Stimulated activated CD8-positive, alpha-beta memory T cell treated with anti-CD3 and anti-CD28 coated beads, Interleukin-7, amount 100 ng/mL, for 48 hours (primary cell): ENCODE data around the gene LRRN2.
"Not testable (repeated sequence)": the region's sequence is repeated elsewhere in the genome, so short reads cannot be mapped to it uniquely, and the experiment has no call there.

Experiments used
- DNase-seq, 2 donors: peaks; one replicate each; pipeline ENCODE4 v3.0.0-alpha.2; 2020; ENCODE audit warnings: low read depth in 1 of 2; ENCODE audit errors: extremely low read depth in 1 of 2

LRRN2 gene

DNA sequence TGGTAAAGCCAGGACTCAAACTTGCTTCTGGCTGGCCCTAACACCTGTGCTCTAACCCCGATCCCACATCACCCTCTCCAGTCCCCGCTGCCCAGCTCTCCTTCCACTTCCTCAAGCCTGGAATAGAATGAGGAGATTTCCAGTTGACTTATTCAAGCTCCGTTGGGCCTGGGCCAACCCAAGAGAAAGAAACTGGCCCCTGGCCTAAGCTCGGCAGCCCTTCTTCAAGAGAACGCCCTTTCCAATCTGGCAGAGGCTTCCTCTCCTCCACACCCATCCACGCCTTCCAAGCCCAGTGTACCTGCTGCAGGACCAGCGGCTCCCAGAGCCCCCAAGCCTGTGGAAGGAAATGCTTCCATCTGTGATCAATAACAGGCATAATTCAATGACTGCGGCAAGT is 51.9 kb downstream of the LRRN2 start:
- DNase-seq: no peak

DNA sequence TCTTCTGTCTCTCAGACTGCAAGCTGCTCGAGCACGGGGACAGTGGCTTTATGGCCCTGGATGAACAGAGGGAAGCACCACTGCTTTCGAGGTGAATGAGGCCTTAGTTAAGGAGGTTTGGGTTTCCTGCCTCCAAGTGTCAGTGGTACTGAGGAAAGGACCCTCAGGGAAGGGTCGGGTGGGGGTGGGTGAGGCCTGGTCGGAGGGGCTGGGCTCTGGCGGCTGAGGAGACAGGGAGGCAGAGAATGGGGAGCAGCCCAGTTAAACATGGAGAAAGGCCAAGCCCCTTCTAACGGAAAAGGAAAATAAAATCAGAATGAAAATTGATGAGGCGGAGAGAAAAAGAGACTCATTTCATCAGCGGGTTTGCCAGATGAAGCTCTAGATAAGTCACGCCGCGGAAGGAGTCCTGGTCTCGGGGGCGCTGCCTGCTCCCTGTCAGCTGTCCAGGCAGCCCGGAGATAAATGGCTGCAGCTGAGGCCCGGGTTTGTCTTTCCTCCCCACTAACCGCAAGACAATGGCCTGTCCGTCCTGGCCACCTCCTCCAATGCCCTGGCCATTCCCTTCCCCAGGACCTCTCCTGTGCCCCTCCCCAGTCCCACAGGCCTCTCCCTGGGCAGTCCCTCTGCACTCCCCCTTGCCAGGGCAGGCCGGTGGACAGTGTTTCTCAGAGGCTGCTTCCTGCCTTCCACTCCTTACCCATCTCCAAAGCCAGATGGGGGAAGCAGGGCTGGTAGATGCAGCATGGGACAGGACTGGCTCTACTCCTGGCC is 55.2 kb downstream of the LRRN2 start:
- no peak for DNase-seq

DNA sequence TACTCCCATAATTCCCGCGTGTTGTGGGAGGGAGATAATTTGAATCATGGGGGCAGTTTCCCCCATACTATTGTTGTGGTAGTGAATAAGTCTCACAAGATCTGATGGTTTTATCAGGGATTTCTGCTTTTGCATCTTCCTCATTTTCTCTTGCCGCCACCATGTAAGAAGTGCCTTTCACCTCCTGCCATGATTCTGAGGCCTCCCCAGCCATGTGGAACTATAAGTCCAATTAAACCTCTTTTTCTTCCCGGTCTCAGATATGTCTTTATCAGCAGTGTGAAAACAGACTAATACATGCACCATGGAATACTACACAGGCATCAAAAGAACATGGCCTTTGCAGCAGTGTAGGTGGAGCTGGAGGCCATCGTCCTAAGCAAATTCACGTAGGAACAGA is 56.1 kb downstream of the LRRN2 start:
- DNase-seq: not testable (repeated sequence)

DNA sequence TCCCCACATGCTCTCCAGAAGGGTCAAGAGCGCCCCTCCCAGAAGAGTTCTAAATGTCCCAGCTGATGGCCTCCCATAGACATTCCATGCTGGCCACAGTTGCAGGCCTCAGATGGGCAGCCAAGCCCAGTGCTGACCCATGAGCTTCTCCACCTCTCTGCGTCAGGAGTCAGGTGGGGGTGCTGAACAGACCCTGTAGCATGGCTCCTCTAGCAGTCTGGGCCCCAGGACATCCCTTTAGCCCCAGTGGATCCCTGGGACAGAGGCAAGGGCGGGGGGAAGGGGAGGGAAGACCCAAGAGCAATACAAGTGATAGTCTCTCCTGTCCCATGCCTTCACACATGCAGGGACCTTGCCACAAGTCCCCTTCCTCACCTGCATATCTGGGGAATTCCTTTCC is 56.7 kb downstream of the LRRN2 start:
- DNase-seq: no peak

- no peak for DNase-seq
These were observed 58.1 kb downstream of the LRRN2 start for GRCh38 chr1:204627436-204627835.

- DNase-seq: no peak
These were observed 59.2 kb downstream of the LRRN2 start for GRCh38 chr1:204626381-204626780.

DNA sequence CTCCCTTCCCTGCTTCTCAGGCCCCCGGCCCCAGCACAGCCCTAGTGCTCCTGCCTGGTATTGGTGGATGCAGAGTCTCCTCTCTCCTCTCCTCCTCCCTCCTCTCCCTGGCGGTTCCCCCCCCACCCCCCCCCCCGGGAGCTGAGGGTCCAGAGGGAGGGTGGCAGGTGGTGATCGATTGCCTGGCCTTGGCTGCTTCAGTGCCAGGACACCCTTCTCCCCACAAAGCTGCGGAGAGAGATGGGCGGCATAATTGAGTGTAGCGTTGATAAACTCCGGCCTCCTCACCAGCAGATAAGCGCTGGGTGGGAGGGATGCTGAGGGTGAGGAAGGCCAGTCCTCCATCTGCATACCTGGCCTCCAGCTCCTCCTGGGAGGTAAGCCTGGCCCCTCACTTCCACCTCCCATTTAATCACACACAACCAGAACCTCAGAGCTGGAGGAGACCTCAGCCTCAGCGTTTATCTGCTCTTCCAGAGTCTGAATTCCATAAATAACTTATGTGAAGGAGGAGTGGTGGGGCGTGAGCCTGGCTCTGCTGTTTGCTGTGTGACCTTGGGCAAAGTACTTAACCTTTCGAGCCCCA is 60.8 kb downstream of the LRRN2 start:
- no peak for DNase-seq

- DNase-seq: no peak
These were observed 61.6 kb downstream of the LRRN2 start for GRCh38 chr1:204623894-204624361.

- DNase-seq: no peak
These were observed 62.1 kb downstream of the LRRN2 start for GRCh38 chr1:204623365-204623893.

GRCh38 chr1:204621996-204622395 is 63.5 kb downstream of the LRRN2 start:
- DNase-seq: no peak

- no peak for DNase-seq
These were observed 64.1 kb downstream of the LRRN2 start for GRCh38 chr1:204621396-204621795.

- DNase-seq: no peak
These were observed 65.8 kb downstream of the LRRN2 start for GRCh38 chr1:204619721-204620120.

DNA sequence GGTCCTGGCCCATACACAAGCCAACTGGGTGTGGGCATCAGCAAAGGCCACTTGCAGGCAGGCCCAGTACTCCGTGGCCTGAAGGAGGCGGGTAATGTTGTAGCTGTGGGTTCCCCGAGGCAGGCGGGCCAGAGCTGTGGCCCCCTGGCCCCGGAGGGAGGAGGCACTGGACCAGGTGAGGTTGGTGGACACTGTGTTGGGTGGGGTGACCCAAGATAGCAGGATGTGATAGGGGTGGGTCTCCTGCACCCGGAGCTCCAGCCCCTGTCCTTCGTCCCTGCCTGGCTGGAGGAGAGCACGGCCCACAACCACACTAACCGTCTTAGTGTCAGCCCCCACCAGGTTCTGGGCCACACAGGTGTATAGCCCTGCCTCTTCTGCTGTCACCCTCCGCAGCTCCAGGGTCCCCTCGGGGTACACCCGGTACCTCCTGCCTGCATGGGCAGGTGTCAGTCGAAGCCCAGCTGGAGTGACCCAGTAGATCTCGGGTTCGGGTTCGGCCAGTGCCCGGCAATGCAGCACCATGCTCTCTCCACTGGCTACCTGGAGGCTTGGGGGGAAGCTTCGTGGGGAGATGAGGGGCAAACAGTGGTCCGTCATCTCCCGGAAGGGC is 67.3 kb downstream of the LRRN2 start:
- no peak for DNase-seq

DNA sequence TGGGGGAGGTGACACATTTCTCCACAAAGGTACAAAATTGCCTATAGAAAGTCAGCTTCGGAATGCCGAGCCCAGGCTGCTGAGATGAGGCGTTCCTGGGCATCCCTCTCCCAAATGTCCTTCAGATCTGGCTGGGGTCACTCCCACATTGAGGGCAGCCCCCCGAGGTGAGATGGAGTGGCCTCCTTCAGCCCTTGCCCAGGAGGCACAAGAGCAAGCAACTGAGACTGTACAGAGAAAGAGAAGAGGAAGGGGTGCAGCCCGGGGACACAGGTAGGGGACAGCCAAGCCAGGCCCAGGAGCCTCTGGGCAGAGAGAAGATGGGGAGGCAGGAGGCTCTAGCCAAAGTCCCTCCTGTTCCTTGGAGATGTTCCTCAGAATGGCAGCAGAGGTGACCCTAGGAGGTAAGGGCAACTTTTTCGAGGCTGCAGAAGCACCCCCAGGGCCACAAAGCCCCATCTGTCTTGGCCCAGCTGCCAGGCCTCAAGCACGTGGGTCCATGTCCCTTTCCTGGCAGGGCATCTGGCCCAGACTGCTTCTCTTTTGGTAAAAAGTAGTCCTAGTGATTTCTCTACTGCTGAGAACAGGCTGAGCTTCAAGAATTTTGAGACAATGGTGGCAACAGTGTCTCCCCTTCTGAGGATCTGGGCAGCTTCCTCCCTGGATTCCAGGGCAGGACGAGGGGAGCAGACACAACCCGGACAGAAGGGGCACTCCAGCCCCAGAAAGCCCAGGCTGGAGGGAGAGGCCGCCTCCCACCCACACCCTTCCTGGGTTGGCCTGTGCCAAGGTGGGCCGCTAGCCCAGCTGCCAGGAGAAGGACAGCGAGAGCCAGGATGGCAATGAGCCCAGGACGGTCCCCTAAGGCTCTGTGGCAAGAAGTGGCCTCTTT is 68.0 kb downstream of the LRRN2 start:
- DNase-seq: no peak

DNA sequence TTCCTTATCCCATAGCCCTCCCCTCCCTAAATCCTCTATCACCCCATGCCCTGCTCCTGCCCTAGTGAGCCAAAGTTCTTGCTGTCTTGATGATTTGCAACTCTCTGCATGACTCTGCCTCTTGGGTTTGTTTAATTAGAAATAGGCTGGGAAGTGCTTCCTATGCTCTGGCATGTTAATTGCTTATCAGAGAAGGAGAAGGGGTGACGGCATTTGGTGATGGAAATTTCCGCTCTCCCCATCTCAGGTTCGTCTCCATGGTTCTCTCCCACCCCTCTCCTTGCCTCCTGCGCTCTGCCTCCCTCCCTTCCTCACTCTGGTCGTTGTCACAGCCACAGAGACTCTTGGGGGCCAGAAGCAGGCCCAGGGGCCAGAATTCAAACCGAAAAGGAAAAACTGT is 68.9 kb downstream of the LRRN2 start:
- no peak for DNase-seq

DNA sequence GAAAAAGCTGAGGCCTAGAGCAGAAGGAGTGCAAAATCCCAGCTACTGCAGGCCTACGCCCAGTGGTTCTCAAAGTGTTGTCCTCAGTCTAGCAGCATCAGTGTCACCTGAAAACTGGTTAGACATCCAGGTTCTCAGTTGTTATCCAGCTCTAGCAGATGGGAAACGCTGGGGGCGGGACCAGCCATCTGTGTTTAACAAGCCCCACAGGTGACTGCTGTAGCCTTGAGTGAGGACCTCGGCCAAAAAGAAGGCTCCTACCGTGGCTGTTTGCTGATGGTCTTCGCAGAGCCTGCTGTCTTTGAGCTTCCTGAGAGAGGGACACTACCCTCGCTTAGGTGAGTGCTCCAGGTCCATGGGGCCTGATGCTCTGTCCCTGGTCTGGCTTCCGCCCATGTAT is 69.7 kb downstream of the LRRN2 start:
- no peak for DNase-seq

DNA sequence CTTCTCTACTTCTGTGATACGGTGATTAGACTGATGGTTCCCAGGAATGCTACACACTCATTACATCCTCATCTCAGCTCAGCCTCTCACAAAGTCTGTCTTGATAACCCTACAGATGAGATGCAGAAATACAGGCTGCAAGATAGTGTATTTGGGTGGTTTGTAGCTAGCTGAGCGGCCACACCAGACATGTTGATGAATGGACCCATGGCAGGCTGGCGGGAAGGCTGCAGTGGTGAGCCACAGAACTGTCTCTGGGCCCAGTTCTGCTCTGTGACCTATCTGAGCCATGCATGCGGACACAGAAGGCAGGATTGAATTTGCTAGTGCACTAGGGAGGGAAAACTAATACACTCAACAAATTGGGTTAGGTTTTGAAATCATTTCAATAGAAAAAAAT is 71.9 kb downstream of the LRRN2 start:
- DNase-seq: no peak

- no peak for DNase-seq
These were observed 73.2 kb downstream of the LRRN2 start for GRCh38 chr1:204612326-204612725.

DNA sequence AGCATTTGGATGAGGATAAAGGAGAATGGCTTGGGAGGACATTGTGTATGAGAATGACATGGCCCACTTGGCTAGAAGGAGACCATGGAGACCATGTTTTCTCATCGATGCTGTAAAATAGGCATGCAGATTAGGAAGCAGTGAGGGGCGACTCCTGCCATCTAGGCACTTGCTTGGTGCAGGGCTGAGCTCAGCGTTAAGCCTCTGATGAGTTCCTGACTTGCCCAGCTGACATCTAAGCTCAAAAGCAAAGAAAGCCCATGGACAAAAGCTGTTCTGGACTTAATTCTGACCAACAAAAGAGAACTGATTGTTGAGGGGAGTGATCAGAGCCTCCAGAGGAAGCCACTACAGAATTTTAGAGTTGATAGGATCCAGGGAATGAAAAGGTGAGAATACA is 74.5 kb downstream of the LRRN2 start:
- DNase-seq: no peak

GRCh38 chr1:204607910-204608309 is 77.6 kb downstream of the LRRN2 start:
- no peak for DNase-seq

DNA sequence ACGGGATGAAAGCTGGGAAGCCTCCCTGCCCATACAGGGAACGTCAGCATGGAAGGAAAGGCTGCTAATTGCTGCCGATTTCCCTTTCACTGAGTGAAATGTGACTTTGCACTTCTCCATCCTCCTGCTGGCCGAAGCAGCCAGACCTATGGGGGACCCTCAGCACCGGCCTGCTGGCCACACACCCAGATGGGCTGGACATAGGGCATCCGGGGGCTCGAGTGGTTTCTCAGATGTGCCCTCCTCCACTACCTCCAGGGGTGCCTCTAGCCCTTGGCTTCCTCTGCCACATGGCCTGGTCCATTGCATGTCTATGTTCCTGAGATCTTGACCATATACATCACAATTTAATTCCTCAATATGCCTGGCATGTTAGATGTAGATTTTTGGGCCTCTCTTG is 79.7 kb downstream of the LRRN2 start:
- no peak for DNase-seq
